Upper lobe of left lung (tissue), 4 donors: Measurements from ENCODE around the gene FABP6.

Experiments
- EP300 ChIP-seq, 4 donors: sonication (generic); formaldehyde crosslinking; IDR thresholded peaks; one replicate each; pipeline ENCODE4 v1.5.1; 2017; ENCODE audit warnings: antibody characterized with exemption in 4 of 4, control low read depth in 2 of 4
- POLR2A ChIP-seq, 4 donors: fragments of 450-650 bp; IDR thresholded peaks; one replicate each; pipeline ENCODE4 v1.5.1; 2016 to 2017; ENCODE audit warnings: antibody characterized with exemption in 4 of 4, mild to moderate bottlenecking in 2 of 4
- TF ChIP-seq, protein P1 (sequence below), 6 experiments: fragments of 450-650 bp in 4 of 6; fragments of 200-600 bp in 2 of 6; sonication (generic) in 2 of 6; IDR thresholded peaks; one replicate each; pipeline ENCODE4 v1.5.1; 2016 to 2019; ENCODE audit warnings: antibody characterized with exemption in 6 of 6

GRCh38 chr5:160251406-160252155 is 22.3 kb downstream of the FABP6 start:
- TF ChIP-seq EP300 (IDR thresholded peaks at IDR 0.05) (no peak), POLR2A (IDR thresholded peaks at IDR 0.05) (no peak)
- TF ChIP-seq, protein P1, sequence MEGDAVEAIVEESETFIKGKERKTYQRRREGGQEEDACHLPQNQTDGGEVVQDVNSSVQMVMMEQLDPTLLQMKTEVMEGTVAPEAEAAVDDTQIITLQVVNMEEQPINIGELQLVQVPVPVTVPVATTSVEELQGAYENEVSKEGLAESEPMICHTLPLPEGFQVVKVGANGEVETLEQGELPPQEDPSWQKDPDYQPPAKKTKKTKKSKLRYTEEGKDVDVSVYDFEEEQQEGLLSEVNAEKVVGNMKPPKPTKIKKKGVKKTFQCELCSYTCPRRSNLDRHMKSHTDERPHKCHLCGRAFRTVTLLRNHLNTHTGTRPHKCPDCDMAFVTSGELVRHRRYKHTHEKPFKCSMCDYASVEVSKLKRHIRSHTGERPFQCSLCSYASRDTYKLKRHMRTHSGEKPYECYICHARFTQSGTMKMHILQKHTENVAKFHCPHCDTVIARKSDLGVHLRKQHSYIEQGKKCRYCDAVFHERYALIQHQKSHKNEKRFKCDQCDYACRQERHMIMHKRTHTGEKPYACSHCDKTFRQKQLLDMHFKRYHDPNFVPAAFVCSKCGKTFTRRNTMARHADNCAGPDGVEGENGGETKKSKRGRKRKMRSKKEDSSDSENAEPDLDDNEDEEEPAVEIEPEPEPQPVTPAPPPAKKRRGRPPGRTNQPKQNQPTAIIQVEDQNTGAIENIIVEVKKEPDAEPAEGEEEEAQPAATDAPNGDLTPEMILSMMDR (IDR thresholded peaks at IDR 0.05), result no peak
